H1 (cell line): ENCODE measurements around the gene SH2D4B. TPM values are rescaled to one million over a fixed set of nuclear protein-coding genes. Genes with fewer than 3 reads are reported as not detected.

Experiments
- CTCF ChIA-PET: fragments of 300-600 bp; sonication (Branson Sonifier 250); formaldehyde crosslinking; loops from one replicate; lab custom pipeline; 2021; ENCODE audit not compliant: partially characterized antibody; lab: Charles Lee
- POLR2A ChIA-PET: fragments of 300-600 bp; sonication (Branson Sonifier 250); formaldehyde crosslinking; loops from one replicate; lab custom pipeline; 2021; ENCODE audit warnings: inconsistent platforms; ENCODE audit not compliant: partially characterized antibody; lab: Charles Lee
- DNase-seq, 2 experiments: peaks; one replicate each; pipeline versions ENCODE4 v3.0.0 to v3.0.0-alpha.2; 2010 to 2022; ENCODE audit warnings: low spot score in 2 of 2, low read depth in 1 of 2, mixed read lengths in 1 of 2
- FAIRE-seq: peaks from 2 replicates; lab custom pipeline; 2011; peaks lifted over from hg19 to GRCh38; lab: Jason Lieb, UNC
- H2AFZ ChIP-seq: 2 replicates; pipeline ENCODE4 v1.8.1; 2012; ENCODE audit warnings: low read length, inconsistent platforms
- H2AK5ac ChIP-seq: 2 replicates; pipeline ENCODE4 v1.6.1; 2013; ENCODE audit warnings: low read depth, low read length
- H2BK120ac ChIP-seq: replicated peaks from 2 replicates; pipeline ENCODE3; 2013; ENCODE audit warnings: low read depth, low read length, inconsistent platforms
- H2BK12ac ChIP-seq: 2 replicates; pipeline ENCODE4 v1.6.1; 2013; ENCODE audit warnings: low read depth, low read length
- H2BK15ac ChIP-seq: 2 replicates; pipeline ENCODE4 v1.6.1; 2013; ENCODE audit warnings: low read length
- H2BK20ac ChIP-seq: 2 replicates; pipeline ENCODE4 v1.6.1; 2013; ENCODE audit warnings: low read length
- H2BK5ac ChIP-seq: 2 replicates; pipeline ENCODE4 v1.6.1; 2013; ENCODE audit warnings: low read depth, low read length
- H3K14ac ChIP-seq: 2 replicates; pipeline ENCODE4 v1.6.1; 2013; ENCODE audit warnings: inconsistent platforms; ENCODE audit not compliant: insufficient read length
- H3K18ac ChIP-seq: 2 replicates; pipeline ENCODE4 v1.6.1; 2013; ENCODE audit warnings: low read length; ENCODE audit errors: extremely low read depth
- H3K23ac ChIP-seq: 2 replicates; pipeline ENCODE4 v1.6.1; 2013; ENCODE audit warnings: inconsistent platforms; ENCODE audit not compliant: insufficient read length
- H3K23me2 ChIP-seq: 2 replicates; pipeline ENCODE4 v1.6.1; 2013; ENCODE audit warnings: low read depth, low read length
- H3K27ac ChIP-seq: 2 replicates; pipeline ENCODE4 v1.6.1; 2011; ENCODE audit warnings: low read depth, low read length, inconsistent platforms
- H3K27me3 ChIP-seq, 4 experiments: replicated peaks in 1 of 4; 1 replicate in 1 of 4; 2 replicates in 3 of 4; pipeline versions ENCODE4 v1.6.1 to v1.8.1; 2011 to 2013; ENCODE audit warnings: low read length in 3 of 4, mild to moderate bottlenecking in 3 of 4, inconsistent platforms in 2 of 4, mixed read lengths in 2 of 4, moderate library complexity in 1 of 4; ENCODE audit not compliant: control insufficient read depth in 3 of 4, insufficient read depth in 3 of 4; ENCODE audit errors: extremely low read depth in 1 of 4
- H3K36me3 ChIP-seq, 4 experiments: 2 replicates each; pipeline versions ENCODE4 v1.6.1 to v1.8.1; 2011 to 2013; ENCODE audit warnings: mild to moderate bottlenecking in 4 of 4, low read length in 3 of 4, moderate library complexity in 2 of 4, control low read depth in 1 of 4, inconsistent platforms in 1 of 4; ENCODE audit not compliant: insufficient read depth in 4 of 4, control insufficient read depth in 2 of 4
- H3K4ac ChIP-seq: replicated peaks from 2 replicates; pipeline ENCODE3; 2013; ENCODE audit warnings: low read length, low read depth, mixed read lengths, inconsistent platforms; ENCODE audit not compliant: insufficient read length
- H3K4me1 ChIP-seq, 4 experiments: replicated peaks in 1 of 4; 1 replicate in 1 of 4; 2 replicates in 3 of 4; pipeline versions ENCODE4 v1.6.1 to v1.8.1; 2011 to 2013; ENCODE audit warnings: low read length in 3 of 4, inconsistent platforms in 2 of 4, mixed read lengths in 1 of 4; ENCODE audit not compliant: insufficient read depth in 4 of 4, control insufficient read depth in 3 of 4
- H3K4me2 ChIP-seq, 2 experiments: 2 replicates each; pipeline versions ENCODE4 v1.6.1 to v1.8.1; 2011 to 2013; ENCODE audit warnings: low read depth in 2 of 2, low read length in 2 of 2, control low read depth in 1 of 2, inconsistent platforms in 1 of 2, mild to moderate bottlenecking in 1 of 2; ENCODE audit not compliant: insufficient read depth in 1 of 2
- H3K4me3 ChIP-seq, 4 experiments: fragments of 200-600, 300-600 bp in 1 of 4; sonication (generic), shearing (Covaris generic), sonication (Bioruptor Twin) in 1 of 4; 2 replicates each; pipeline versions ENCODE4 v1.5.1 to v1.8.1; 2011 to 2016; ENCODE audit warnings: low read length in 4 of 4, low read depth in 3 of 4, control low read depth in 2 of 4, inconsistent platforms in 2 of 4, mild to moderate bottlenecking in 2 of 4, mixed read lengths in 1 of 4, moderate library complexity in 1 of 4; ENCODE audit not compliant: insufficient read depth in 2 of 4; ENCODE audit errors: extremely low read depth in 1 of 4
- H3K56ac ChIP-seq: replicated peaks from 2 replicates; pipeline ENCODE3; 2013; ENCODE audit warnings: low read depth, mild to moderate bottlenecking, mixed read lengths, low read length, inconsistent platforms; ENCODE audit not compliant: insufficient read length
- H3K79me1 ChIP-seq: 2 replicates; pipeline ENCODE4 v1.6.1; 2013; ENCODE audit warnings: low read depth, low read length, control low read depth
- H3K79me2 ChIP-seq, 2 experiments: 2 replicates each; pipeline versions ENCODE4 v1.6.1 to v1.8.1; 2012 to 2013; ENCODE audit warnings: low read length in 2 of 2, mild to moderate bottlenecking in 2 of 2, inconsistent platforms in 1 of 2; ENCODE audit not compliant: insufficient read depth in 2 of 2, control insufficient read depth in 1 of 2
- H3K9ac ChIP-seq, 4 experiments: replicated peaks in 1 of 4; 1 replicate in 1 of 4; 2 replicates in 3 of 4; pipeline versions ENCODE4 v1.6.1 to v1.8.1; 2011 to 2013; ENCODE audit warnings: low read depth in 3 of 4, low read length in 3 of 4, control low read depth in 2 of 4, mild to moderate bottlenecking in 2 of 4, moderate library complexity in 2 of 4, inconsistent platforms in 1 of 4; ENCODE audit errors: extremely low read depth in 1 of 4
- H3K9me3 ChIP-seq, 2 experiments: 2 replicates each; pipeline versions ENCODE4 v1.6.1 to v1.8.1; 2012 to 2013; ENCODE audit warnings: mild to moderate bottlenecking in 2 of 2, moderate library complexity in 2 of 2, control low read depth in 1 of 2, inconsistent platforms in 1 of 2, low read depth in 1 of 2, low read length in 1 of 2, mixed read lengths in 1 of 2; ENCODE audit not compliant: insufficient read depth in 2 of 2
- H4K20me1 ChIP-seq, 2 experiments: replicated peaks in 1 of 2; 2 replicates each; pipeline versions ENCODE3 to v1.8.1; 2011 to 2013; ENCODE audit warnings: inconsistent platforms in 2 of 2, low read length in 2 of 2, mild to moderate bottlenecking in 1 of 2; ENCODE audit not compliant: insufficient read depth in 2 of 2, control insufficient read depth in 1 of 2
- H4K5ac ChIP-seq: 2 replicates; pipeline ENCODE4 v1.6.1; 2013; ENCODE audit warnings: low read length, low read depth, mixed read lengths, inconsistent platforms; ENCODE audit not compliant: insufficient read length
- H4K8ac ChIP-seq: 2 replicates; pipeline ENCODE4 v1.8.0; 2013; ENCODE audit warnings: mild to moderate bottlenecking, moderate library complexity, low read length, inconsistent platforms; ENCODE audit not compliant: insufficient read depth; ENCODE audit errors: extremely low read depth
- H4K91ac ChIP-seq: replicated peaks from 2 replicates; pipeline ENCODE3; 2013; ENCODE audit warnings: low read length, mixed read lengths, inconsistent platforms; ENCODE audit not compliant: insufficient read length
- ASH2L ChIP-seq: fragments of 200-600, 300-600 bp; sonication (generic); IDR thresholded peaks from one replicate; pipeline ENCODE4 v1.7.1; 2017; ENCODE audit warnings: low read length
- CEBPB ChIP-seq: IDR thresholded peaks from 2 replicates; pipeline ENCODE4 v1.6.1; 2012; ENCODE audit warnings: low read depth, low read length
- CHD1 ChIP-seq: IDR thresholded peaks from 2 replicates; pipeline ENCODE4 v1.6.1; 2012; ENCODE audit warnings: low read depth, low read length, improper control_type of control experiment
- EP300 ChIP-seq, 2 experiments: IDR thresholded peaks; 1 replicate in 1 of 2; 2 replicates in 1 of 2; pipeline ENCODE4 v1.6.1; 2011 to 2012; ENCODE audit warnings: low read depth in 2 of 2, low read length in 2 of 2, mild to moderate bottlenecking in 2 of 2, borderline replicate concordance in 1 of 2, inconsistent platforms in 1 of 2, moderate library complexity in 1 of 2
- HDAC2 ChIP-seq, 2 experiments: fragments of 300-600 bp in 1 of 2; sonication (generic) in 1 of 2; IDR thresholded peaks; 2 replicates each; pipeline ENCODE4 v1.6.1; 2011 to 2012; ENCODE audit warnings: low read depth in 2 of 2, low read length in 2 of 2, mild to moderate bottlenecking in 2 of 2, moderate library complexity in 2 of 2, borderline replicate concordance in 1 of 2, inconsistent platforms in 1 of 2
- HDAC6 ChIP-seq: IDR thresholded peaks from one replicate; pipeline ENCODE4 v1.7.1; 2012; ENCODE audit warnings: low read depth, mild to moderate bottlenecking, inconsistent platforms, low read length, moderate library complexity
- POU5F1 ChIP-seq: IDR thresholded peaks from 2 replicates; pipeline ENCODE4 v1.6.1; 2011; ENCODE audit warnings: low read depth, mild to moderate bottlenecking, low read length, moderate library complexity
- SAP30 ChIP-seq: fragments of 300-600 bp; sonication (generic); IDR thresholded peaks from 2 replicates; pipeline ENCODE4 v1.7.1; 2012; ENCODE audit warnings: low read length, moderate library complexity, mild to moderate bottlenecking, inconsistent platforms; ENCODE audit not compliant: insufficient read depth, insufficient replicate concordance
- TCF12 ChIP-seq: IDR thresholded peaks from 2 replicates; pipeline ENCODE4 v1.6.1; 2011; ENCODE audit warnings: low read depth, mild to moderate bottlenecking, low read length
- polyA plus RNA-seq, 7 experiments: library from polyadenylated mRNA; depleted of rRNA in 3 of 7; stranded (reverse) in 5 of 7; unstranded in 2 of 7; fragments of >200 nt in 5 of 7; fragments of 200-250 nt in 2 of 7; gene quantifications; 1 replicate in 5 of 7; 2 replicates in 1 of 7; 4 replicates in 1 of 7; pipeline versions ENCODE4 v1.2.1 to v1.2.3, GENCODE V29; 2011 to 2013; ENCODE audit warnings: missing spikeins in 2 of 7, mixed read lengths in 2 of 7
- total RNA-seq: library from RNA; stranded (reverse); fragmentation: NEBNext Ultra II Directional; extraction: Animal tissue kit (Norgen Biotek cat#: 25700); gene quantifications from 2 replicates; pipeline ENCODE4 v1.2.1, GENCODE V29; 2021

SH2D4B gene
- total and polyA plus RNA-seq, 2 of the 8 experiments (the other 6 are each of a cell fraction or from before 2014, with no cell fraction given): 0.06 to 0.13 TPM

- Histone ChIP-seq H3K4ac (no peak overlapping the region), H3K18ac (no peak overlapping the region), H2BK20ac (no peak overlapping the region), H3K9ac (no peak overlapping the region), H3K4me2 (no peak overlapping the region), H2BK12ac (no peak overlapping the region), H3K36me3 (no peaks in the 10 kb centered on the region), H3K27ac (no peak overlapping the region), H3K9me3 (no peaks in the 10 kb centered on the region), H2BK5ac (no peak overlapping the region), H3K4me1 (no peaks in the 10 kb centered on the region), H3K4me3 (no peak overlapping the region), H3K23ac (no peak overlapping the region), H2AK5ac (no peak overlapping the region), H3K79me1 (no peaks in the 10 kb centered on the region), H4K5ac (no peak overlapping the region), H3K79me2 (no peaks in the 10 kb centered on the region), H4K20me1 (no peaks in the 10 kb centered on the region), H2BK15ac (no peak overlapping the region), H3K14ac (no peak overlapping the region), H4K91ac (no peak overlapping the region), H4K8ac (no peak overlapping the region), H3K56ac (no peak overlapping the region), H3K23me2 (no peaks in the 10 kb centered on the region), H2AFZ (no peak overlapping the region), H3K27me3 (no peaks in the 10 kb centered on the region), H2BK120ac (no peak overlapping the region)
- FAIRE-seq (no peak), DNase-seq (no peak)
- CTCF ChIA-PET: no interaction called here
- POLR2A ChIA-PET: no interaction called here
- TF ChIP-seq ASH2L (no peak), POU5F1 (no peak), HDAC2 (IDR thresholded peaks at IDR 0.05; ENCODE audit: borderline replicate concordance in 1 of 2, low read depth in 2 of 2, low read length in 2 of 2) (no peak), CEBPB (no peak), SAP30 (no peak), EP300 (IDR thresholded peaks at IDR 0.05; ENCODE audit: borderline replicate concordance in 1 of 2, low read depth in 2 of 2, low read length in 2 of 2) (no peak), TCF12 (no peak), CHD1 (no peak), HDAC6 (no peak)
Measured at GRCh38 chr10:80561950-80562349, 24.2 kb downstream of the SH2D4B start.
